HepG2 (cell line): Measurements from ENCODE around the gene PAK2. TPM values are rescaled to one million over a fixed set of nuclear protein-coding genes. Genes with fewer than 3 reads are reported as not detected.

Experiments
- ATAC-seq: fragments of 200-7000 bp; cut with Tn5 transposase; 3 replicates; pipeline ENCODE4 v1.9.1; 2020; ENCODE audit warnings: mild to moderate bottlenecking, moderate library complexity
- BruUV-seq: library from RNA; stranded (reverse); fragments of 400-500 nt; replicated peaks from 2 replicates; lab custom pipeline; 2021; lab: Mats Ljungman, UMichigan
- CTCF ChIA-PET: fragments of 300-600 bp; formaldehyde crosslinking; extraction: SDS; loops from one replicate; lab custom pipeline; 2021; ENCODE audit warnings: low total read pairs, inconsistent platforms, low intra/inter-chr PET ratio; lab: Yijun Ruan, JAX
- POLR2A ChIA-PET: fragments of 350-600 bp; sonication (Branson Sonifier 250); formaldehyde crosslinking; loops from one replicate; lab custom pipeline; 2020; ENCODE audit warnings: antibody characterized with exemption, inconsistent platforms; lab: Yijun Ruan, JAX
- DNase-seq: peaks from one replicate; pipeline ENCODE4 v3.0.0-alpha.2; 2015; ENCODE audit warnings: low spot score
- FAIRE-seq: peaks from 3 replicates; lab custom pipeline; 2011; peaks lifted over from hg19 to GRCh38; lab: Jason Lieb, UNC
- H2AFZ ChIP-seq: one replicate; pipeline ENCODE4 v1.6.1; 2011; ENCODE audit warnings: low read length, inconsistent platforms
- H3K27ac ChIP-seq: fragments of 300-600 bp; 3 replicates; pipeline ENCODE4 v1.8.0; 2011; ENCODE audit warnings: mixed run types, mild to moderate bottlenecking, mixed read lengths, low read length, inconsistent platforms; ENCODE audit not compliant: insufficient read depth; ENCODE audit errors: extremely low read length
- H3K27me3 ChIP-seq, 2 experiments: fragments of 200-600 bp in 1 of 2; 2 replicates in 1 of 2; 3 replicates in 1 of 2; pipeline versions ENCODE4 v1.6.0 to v1.8.0; 2011; ENCODE audit warnings: low read length in 2 of 2, mild to moderate bottlenecking in 2 of 2, moderate library complexity in 2 of 2, inconsistent platforms in 1 of 2; ENCODE audit not compliant: insufficient read depth in 2 of 2, control insufficient read depth in 1 of 2
- H3K36me3 ChIP-seq, 2 experiments: fragments of 200-600 bp in 1 of 2; replicated peaks in 1 of 2; 2 replicates in 1 of 2; 3 replicates in 1 of 2; pipeline versions ENCODE4 v1.5.1 to v1.8.0; 2011; ENCODE audit warnings: low read length in 2 of 2, inconsistent platforms in 1 of 2; ENCODE audit not compliant: insufficient read depth in 2 of 2, control insufficient read depth in 1 of 2
- H3K4me1 ChIP-seq: 2 replicates; pipeline ENCODE4 v1.5.1; 2012; ENCODE audit warnings: low read length, inconsistent platforms; ENCODE audit not compliant: insufficient read depth
- H3K4me2 ChIP-seq: 2 replicates; pipeline ENCODE4 v1.6.0; 2011; ENCODE audit warnings: low read depth, low read length, inconsistent platforms
- H3K4me3 ChIP-seq, 3 experiments: fragments of 200-600 bp in 1 of 3; sonication (generic), shearing (Covaris generic) in 1 of 3; replicated peaks in 1 of 3; 2 replicates each; pipeline ENCODE4 v1.5.1; 2011 to 2016; ENCODE audit warnings: low read length in 3 of 3, inconsistent platforms in 2 of 3, low read depth in 2 of 3, mild to moderate bottlenecking in 2 of 3, control low read depth in 1 of 3, mixed read lengths in 1 of 3; ENCODE audit not compliant: insufficient read depth in 1 of 3
- H3K79me2 ChIP-seq: one replicate; pipeline ENCODE4 v1.6.1; 2011; ENCODE audit warnings: low read length, inconsistent platforms; ENCODE audit not compliant: insufficient read depth
- H3K9ac ChIP-seq: 2 replicates; pipeline ENCODE4 v1.6.0; 2011; ENCODE audit warnings: mild to moderate bottlenecking, low read depth, low read length, inconsistent platforms; ENCODE audit not compliant: insufficient read depth
- H3K9me3 ChIP-seq: 2 replicates; pipeline ENCODE4 v1.5.1; 2012; ENCODE audit warnings: mild to moderate bottlenecking, low read length
- H4K20me1 ChIP-seq: 2 replicates; pipeline ENCODE4 v1.6.0; 2011; ENCODE audit warnings: inconsistent platforms, mild to moderate bottlenecking, low read length, moderate library complexity; ENCODE audit not compliant: insufficient read depth
- RFXANK ChIP-seq: IDR thresholded peaks from 2 replicates; pipeline ENCODE4 v1.6.1; 2016
- ZBTB8A ChIP-seq: sonication (generic); formaldehyde crosslinking; IDR thresholded peaks from 2 replicates; pipeline ENCODE4 v1.4.0; 2020; ENCODE audit warnings: mild to moderate bottlenecking, low read depth, missing genetic modification reagents, borderline replicate concordance
- ZNF747 ChIP-seq: sonication (generic); formaldehyde crosslinking; IDR thresholded peaks from 2 replicates; pipeline ENCODE4 v1.8.1; 2023; ENCODE audit warnings: missing genetic modification reagents, mild to moderate bottlenecking, borderline replicate concordance
- ZNF768 ChIP-seq: sonication (generic); formaldehyde crosslinking; IDR thresholded peaks from 2 replicates; pipeline ENCODE4 v1.4.0; 2020; ENCODE audit warnings: missing genetic modification reagents
- ZNF792 ChIP-seq: IDR thresholded peaks from 2 replicates; pipeline ENCODE4 v1.6.1; 2016
- WGBS: methylation state at CpG from one replicate; pipeline ENCODE4 v1.1.6; 2017; ENCODE audit warnings: low lambda C conversion rate; 5-methylcytosine and 5-hydroxymethylcytosine counted together
- in situ Hi-C: cut with HindIII; loops from 2 replicates; pipeline ENCODE4 v1.10.0; 2017; ENCODE audit warnings: low pct_unique_long_range_greater_than_20kb; ENCODE audit not compliant: extremely low pct_ligation_motif_present
- intact Hi-C: fragments of 100-400 bp; cut with micrococcal nuclease; formaldehyde crosslinking; loops from one replicate; pipeline ENCODE4 v1.10.0; 2022; ENCODE audit not compliant: unreplicated experiment
- polyA plus RNA-seq, 8 experiments: library from polyadenylated mRNA; depleted of rRNA in 3 of 8; stranded (reverse) in 7 of 8; unstranded in 1 of 8; fragments of >200 nt; fragmentation: Illumina TruSeq in 4 of 8; extraction: Trizol in 4 of 8; gene quantifications; 2 replicates each; pipeline versions ENCODE4 v1.2.1 to v1.2.3, GENCODE V29; 2011 to 2016; ENCODE audit warnings: low read depth in 4 of 8, missing spikeins in 1 of 8, mixed read lengths in 1 of 8; ENCODE audit not compliant: insufficient read depth in 1 of 8
- total RNA-seq, 5 experiments: library from RNA; depleted of rRNA; stranded (reverse); fragments of >200 nt; fragmentation: Illumina TruSeq; extraction: Trizol; gene quantifications; 2 replicates each; pipeline ENCODE4 v1.2.3, GENCODE V29; 2016; ENCODE audit warnings: low read depth in 1 of 5
- TF ChIP-seq, protein P1 (sequence below): IDR thresholded peaks from 2 replicates; pipeline ENCODE4 v1.6.1; 2018; ENCODE audit warnings: missing genetic modification reagents, mild to moderate bottlenecking, missing compliant biosample characterization
- TF ChIP-seq, protein P2 (sequence below): IDR thresholded peaks from 2 replicates; pipeline ENCODE4 v1.6.1; 2016; ENCODE audit warnings: mild to moderate bottlenecking
- TF ChIP-seq, protein P3 (sequence below): sonication (generic); formaldehyde crosslinking; IDR thresholded peaks from 2 replicates; pipeline ENCODE4 v1.4.0; 2020; ENCODE audit warnings: missing genetic modification reagents, mild to moderate bottlenecking, borderline replicate concordance

Gene PAK2
- total and polyA plus RNA-seq, 2 of the 13 experiments (the other 11 are each of a cell fraction or from before 2014, with no cell fraction given), result 23.0 to 24.7 TPM

DNA sequence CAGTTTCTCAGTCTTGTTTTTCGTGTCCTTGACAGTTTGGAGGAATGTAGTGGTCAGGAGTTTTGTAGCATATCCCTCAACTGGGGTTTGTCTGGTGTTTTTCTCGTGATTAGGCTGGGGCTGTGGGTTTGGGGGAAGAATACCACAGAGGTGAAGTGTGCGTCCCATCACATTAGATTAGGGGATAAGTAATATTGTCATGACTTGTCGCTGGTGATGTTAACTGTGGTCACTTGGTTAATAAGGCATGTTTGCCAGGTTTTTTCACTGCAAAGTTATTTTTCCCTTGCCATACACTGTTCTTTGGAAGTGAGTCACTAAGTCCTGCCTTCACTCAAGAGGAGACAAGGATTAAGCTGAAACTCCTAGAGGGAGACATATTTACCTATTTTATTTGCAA, 39.1 kb downstream of the PAK2 start:
- FAIRE-seq, result no peak
- Histone ChIP-seq H3K9me3 (no peaks in the 10 kb centered on the region), H3K27ac (no peak overlapping the region), H2AFZ (no peak overlapping the region), H4K20me1 (peaks cover 14% of the 10 kb centered on the region), H3K27me3 (no peaks in the 10 kb centered on the region), H3K4me2 (no peak overlapping the region), H3K4me3 (no peak overlapping the region), H3K4me1 (peaks cover 20% of the 10 kb centered on the region), H3K79me2 (peaks cover 82% of the 10 kb centered on the region), H3K36me3 (peaks cover 5 to 28% of the 10 kb centered on the region in 2 experiments; a peak in 4 of 5 replicates), H3K9ac (no peak overlapping the region)
- in situ Hi-C loops, result no loop called here
- intact Hi-C loops, result no loop called here
- CTCF ChIA-PET, result no interaction called here
- TF ChIP-seq RFXANK (CRISPR knock-in tag) (no peak), ZNF792 (CRISPR knock-in tag) (no peak), ZNF747 (no peak)
- TF ChIP-seq, protein P1, sequence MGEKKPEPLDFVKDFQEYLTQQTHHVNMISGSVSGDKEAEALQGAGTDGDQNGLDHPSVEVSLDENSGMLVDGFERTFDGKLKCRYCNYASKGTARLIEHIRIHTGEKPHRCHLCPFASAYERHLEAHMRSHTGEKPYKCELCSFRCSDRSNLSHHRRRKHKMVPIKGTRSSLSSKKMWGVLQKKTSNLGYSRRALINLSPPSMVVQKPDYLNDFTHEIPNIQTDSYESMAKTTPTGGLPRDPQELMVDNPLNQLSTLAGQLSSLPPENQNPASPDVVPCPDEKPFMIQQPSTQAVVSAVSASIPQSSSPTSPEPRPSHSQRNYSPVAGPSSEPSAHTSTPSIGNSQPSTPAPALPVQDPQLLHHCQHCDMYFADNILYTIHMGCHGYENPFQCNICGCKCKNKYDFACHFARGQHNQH (CRISPR knock-in tag), result no peak
- TF ChIP-seq, protein P2, sequence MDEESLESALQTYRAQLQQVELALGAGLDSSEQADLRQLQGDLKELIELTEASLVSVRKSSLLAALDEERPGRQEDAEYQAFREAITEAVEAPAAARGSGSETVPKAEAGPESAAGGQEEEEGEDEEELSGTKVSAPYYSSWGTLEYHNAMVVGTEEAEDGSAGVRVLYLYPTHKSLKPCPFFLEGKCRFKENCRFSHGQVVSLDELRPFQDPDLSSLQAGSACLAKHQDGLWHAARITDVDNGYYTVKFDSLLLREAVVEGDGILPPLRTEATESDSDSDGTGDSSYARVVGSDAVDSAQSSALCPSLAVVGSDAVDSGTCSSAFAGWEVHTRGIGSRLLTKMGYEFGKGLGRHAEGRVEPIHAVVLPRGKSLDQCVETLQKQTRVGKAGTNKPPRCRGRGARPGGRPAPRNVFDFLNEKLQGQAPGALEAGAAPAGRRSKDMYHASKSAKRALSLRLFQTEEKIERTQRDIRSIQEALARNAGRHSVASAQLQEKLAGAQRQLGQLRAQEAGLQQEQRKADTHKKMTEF (CRISPR knock-in tag), result no peak
- BruUV-seq, result no TSS peak
- DNase-seq, result no peak
- WGBS, result 93% methylated on average over 4 of the region's 4 CpGs
- no peak for ATAC-seq
- POLR2A ChIA-PET, result no interaction called here

DNA sequence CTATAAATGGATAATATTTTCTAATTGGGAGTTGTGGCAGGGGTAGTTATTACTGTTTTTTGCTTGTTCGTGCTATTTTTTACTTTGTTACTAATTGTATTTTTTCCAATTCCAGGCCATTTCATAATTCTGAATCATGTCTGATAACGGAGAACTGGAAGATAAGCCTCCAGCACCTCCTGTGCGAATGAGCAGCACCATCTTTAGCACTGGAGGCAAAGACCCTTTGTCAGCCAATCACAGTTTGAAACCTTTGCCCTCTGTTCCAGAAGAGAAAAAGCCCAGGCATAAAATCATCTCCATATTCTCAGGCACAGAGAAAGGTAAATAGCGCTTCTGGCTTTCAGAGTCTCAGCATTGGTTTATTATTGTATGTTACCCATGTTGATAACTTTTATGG, 42.9 kb downstream of the PAK2 start:
- peaks cover 16% of the 10 kb centered on the region for H3K4me1 ChIP-seq
- no peak overlapping the region for H3K4me2 ChIP-seq
- H3K27me3 ChIP-seq, result no peaks in the 10 kb centered on the region
- DNase-seq (no peak), FAIRE-seq (no peak), ATAC-seq (no peak)
- no peak overlapping the region for H3K27ac ChIP-seq
- in situ Hi-C loops, result no loop called here
- 97% methylated on average over 4 of the region's 4 CpGs for WGBS
- peaks cover 63% of the 10 kb centered on the region for H3K79me2 ChIP-seq
- BruUV-seq, result no TSS peak
- intact Hi-C loops, result no loop called here
- no peak overlapping the region for H3K4me3 ChIP-seq
- H3K9me3 ChIP-seq, result no peaks in the 10 kb centered on the region
- CTCF ChIA-PET, result no interaction called here
- POLR2A ChIA-PET, result no interaction called here
- H4K20me1 ChIP-seq, result peaks cover 8% of the 10 kb centered on the region; the same call in 1 of the 2 replicates
- H3K36me3 ChIP-seq, result peaks cover 4 to 32% of the 10 kb centered on the region in 2 experiments; a peak in 4 of 5 replicates
- no peak overlapping the region for H2AFZ ChIP-seq
- no peak overlapping the region for H3K9ac ChIP-seq
- TF ChIP-seq ZNF768 (no peak), ZNF792 (CRISPR knock-in tag) (no peak), ZBTB8A (CRISPR knock-in tag) (no peak)
- TF ChIP-seq, protein P3, sequence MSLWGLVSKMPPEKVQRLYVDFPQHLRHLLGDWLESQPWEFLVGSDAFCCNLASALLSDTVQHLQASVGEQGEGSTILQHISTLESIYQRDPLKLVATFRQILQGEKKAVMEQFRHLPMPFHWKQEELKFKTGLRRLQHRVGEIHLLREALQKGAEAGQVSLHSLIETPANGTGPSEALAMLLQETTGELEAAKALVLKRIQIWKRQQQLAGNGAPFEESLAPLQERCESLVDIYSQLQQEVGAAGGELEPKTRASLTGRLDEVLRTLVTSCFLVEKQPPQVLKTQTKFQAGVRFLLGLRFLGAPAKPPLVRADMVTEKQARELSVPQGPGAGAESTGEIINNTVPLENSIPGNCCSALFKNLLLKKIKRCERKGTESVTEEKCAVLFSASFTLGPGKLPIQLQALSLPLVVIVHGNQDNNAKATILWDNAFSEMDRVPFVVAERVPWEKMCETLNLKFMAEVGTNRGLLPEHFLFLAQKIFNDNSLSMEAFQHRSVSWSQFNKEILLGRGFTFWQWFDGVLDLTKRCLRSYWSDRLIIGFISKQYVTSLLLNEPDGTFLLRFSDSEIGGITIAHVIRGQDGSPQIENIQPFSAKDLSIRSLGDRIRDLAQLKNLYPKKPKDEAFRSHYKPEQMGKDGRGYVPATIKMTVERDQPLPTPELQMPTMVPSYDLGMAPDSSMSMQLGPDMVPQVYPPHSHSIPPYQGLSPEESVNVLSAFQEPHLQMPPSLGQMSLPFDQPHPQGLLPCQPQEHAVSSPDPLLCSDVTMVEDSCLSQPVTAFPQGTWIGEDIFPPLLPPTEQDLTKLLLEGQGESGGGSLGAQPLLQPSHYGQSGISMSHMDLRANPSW (CRISPR knock-in tag), result no peak
